HL-60 (cell line): Measurements from ENCODE around the gene GPR183.

Source experiments
- DNase-seq, 2 experiments: peaks; one replicate each; pipeline ENCODE4 v3.0.0-alpha.2; 2010 to 2020; ENCODE audit warnings: low read depth in 1 of 2, low spot score in 1 of 2
- H3K27ac ChIP-seq: fragments of 250-450 bp; sonication (Bioruptor Pico); replicated peaks from 2 replicates; pipeline ENCODE4 v1.5.1; 2020; ENCODE audit warnings: mild to moderate bottlenecking, moderate library complexity
- H3K27me3 ChIP-seq: fragments of 250-450 bp; sonication (Bioruptor Pico); 2 replicates; pipeline ENCODE4 v1.5.1; 2021; ENCODE audit warnings: mild to moderate bottlenecking, moderate library complexity; ENCODE audit not compliant: insufficient read depth, poor library complexity, severe bottlenecking
- H3K4me3 ChIP-seq: replicated peaks from 2 replicates; pipeline ENCODE4 v1.5.1; 2011; ENCODE audit warnings: mild to moderate bottlenecking, control low read depth, low read length; ENCODE audit not compliant: insufficient read depth
- GABPA ChIP-seq: IDR thresholded peaks from 2 replicates; pipeline ENCODE4 v1.6.1; 2012; ENCODE audit warnings: low read depth
- POLR2AphosphoS5 ChIP-seq: IDR thresholded peaks from 2 replicates; pipeline ENCODE4 v1.6.1; 2012; ENCODE audit warnings: low read depth
- SPI1 ChIP-seq: IDR thresholded peaks from 2 replicates; pipeline ENCODE4 v1.6.1; 2012; ENCODE audit warnings: low read depth, mild to moderate bottlenecking, borderline replicate concordance
- TF ChIP-seq, protein P1 (sequence below): IDR thresholded peaks from one replicate; pipeline ENCODE4 v1.5.1; 2011; ENCODE audit warnings: low read length, control low read depth, inconsistent platforms; ENCODE audit not compliant: insufficient read depth
- TF ChIP-seq, protein P2 (sequence below): IDR thresholded peaks from 2 replicates; pipeline ENCODE4 v1.6.1; 2012; ENCODE audit warnings: low read depth; ENCODE audit not compliant: insufficient replicate concordance

The GPR183 gene

DNA sequence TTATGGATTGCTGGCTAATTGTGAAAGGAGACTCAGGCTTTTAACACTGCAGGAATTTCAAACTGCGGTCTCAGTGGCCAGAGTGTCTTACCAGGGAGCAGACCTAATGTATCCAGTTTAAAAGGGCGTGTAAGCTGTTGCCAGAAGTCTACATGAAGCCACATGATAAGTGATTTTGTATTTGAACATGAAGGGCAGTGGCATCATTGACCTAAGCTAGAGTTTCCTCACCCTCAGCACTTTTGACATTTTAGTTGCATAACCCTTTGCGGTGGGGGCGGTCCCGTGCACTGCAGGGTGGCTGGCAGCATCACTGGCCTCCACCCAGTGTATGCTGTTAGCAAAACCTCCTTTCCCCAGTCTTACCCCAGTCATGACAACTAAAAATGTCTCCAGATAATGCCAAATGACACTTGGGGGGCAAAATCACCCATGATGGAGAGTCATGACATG, 25.4 kb downstream of the GPR183 start:
- TF ChIP-seq POLR2AphosphoS5: peak; percentile 85
- TF ChIP-seq SPI1: 0 out of 2 replicates have a peak, but pooled peaks have one; percentile 4
- TF ChIP-seq GABPA: 0 out of 2 replicates have a peak, but pooled peaks have one; percentile 22
- TF ChIP-seq, protein P1, sequence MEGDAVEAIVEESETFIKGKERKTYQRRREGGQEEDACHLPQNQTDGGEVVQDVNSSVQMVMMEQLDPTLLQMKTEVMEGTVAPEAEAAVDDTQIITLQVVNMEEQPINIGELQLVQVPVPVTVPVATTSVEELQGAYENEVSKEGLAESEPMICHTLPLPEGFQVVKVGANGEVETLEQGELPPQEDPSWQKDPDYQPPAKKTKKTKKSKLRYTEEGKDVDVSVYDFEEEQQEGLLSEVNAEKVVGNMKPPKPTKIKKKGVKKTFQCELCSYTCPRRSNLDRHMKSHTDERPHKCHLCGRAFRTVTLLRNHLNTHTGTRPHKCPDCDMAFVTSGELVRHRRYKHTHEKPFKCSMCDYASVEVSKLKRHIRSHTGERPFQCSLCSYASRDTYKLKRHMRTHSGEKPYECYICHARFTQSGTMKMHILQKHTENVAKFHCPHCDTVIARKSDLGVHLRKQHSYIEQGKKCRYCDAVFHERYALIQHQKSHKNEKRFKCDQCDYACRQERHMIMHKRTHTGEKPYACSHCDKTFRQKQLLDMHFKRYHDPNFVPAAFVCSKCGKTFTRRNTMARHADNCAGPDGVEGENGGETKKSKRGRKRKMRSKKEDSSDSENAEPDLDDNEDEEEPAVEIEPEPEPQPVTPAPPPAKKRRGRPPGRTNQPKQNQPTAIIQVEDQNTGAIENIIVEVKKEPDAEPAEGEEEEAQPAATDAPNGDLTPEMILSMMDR: no peak
- TF ChIP-seq, protein P2, sequence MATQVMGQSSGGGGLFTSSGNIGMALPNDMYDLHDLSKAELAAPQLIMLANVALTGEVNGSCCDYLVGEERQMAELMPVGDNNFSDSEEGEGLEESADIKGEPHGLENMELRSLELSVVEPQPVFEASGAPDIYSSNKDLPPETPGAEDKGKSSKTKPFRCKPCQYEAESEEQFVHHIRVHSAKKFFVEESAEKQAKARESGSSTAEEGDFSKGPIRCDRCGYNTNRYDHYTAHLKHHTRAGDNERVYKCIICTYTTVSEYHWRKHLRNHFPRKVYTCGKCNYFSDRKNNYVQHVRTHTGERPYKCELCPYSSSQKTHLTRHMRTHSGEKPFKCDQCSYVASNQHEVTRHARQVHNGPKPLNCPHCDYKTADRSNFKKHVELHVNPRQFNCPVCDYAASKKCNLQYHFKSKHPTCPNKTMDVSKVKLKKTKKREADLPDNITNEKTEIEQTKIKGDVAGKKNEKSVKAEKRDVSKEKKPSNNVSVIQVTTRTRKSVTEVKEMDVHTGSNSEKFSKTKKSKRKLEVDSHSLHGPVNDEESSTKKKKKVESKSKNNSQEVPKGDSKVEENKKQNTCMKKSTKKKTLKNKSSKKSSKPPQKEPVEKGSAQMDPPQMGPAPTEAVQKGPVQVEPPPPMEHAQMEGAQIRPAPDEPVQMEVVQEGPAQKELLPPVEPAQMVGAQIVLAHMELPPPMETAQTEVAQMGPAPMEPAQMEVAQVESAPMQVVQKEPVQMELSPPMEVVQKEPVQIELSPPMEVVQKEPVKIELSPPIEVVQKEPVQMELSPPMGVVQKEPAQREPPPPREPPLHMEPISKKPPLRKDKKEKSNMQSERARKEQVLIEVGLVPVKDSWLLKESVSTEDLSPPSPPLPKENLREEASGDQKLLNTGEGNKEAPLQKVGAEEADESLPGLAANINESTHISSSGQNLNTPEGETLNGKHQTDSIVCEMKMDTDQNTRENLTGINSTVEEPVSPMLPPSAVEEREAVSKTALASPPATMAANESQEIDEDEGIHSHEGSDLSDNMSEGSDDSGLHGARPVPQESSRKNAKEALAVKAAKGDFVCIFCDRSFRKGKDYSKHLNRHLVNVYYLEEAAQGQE: no peak
- H3K27me3 ChIP-seq: no peaks in the 10 kb centered on the region
- DNase-seq: peak; percentile 96 to 98
- H3K27ac ChIP-seq: peak overlapping the region; percentile 94
- H3K4me3 ChIP-seq: no peak overlapping the region

DNA sequence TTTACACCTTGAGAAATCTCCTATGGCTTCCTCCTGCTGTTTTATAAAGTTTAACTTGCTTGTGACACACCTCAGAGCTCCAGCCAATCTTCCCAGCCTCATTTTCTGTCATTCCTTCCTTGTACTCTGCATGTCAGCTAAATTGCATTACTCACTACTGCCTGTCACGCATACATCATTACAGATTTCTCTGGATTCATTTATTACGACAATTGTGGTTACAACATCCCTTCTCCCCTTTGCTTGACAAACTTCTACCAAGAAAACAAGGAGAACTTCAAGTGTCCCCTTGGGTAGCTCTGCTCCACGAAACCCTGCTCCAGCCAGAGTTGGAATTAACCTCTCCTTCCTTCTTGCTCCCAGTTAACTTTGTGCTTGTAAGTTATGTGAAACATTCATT, 27.0 kb downstream of the GPR183 start:
- peak; percentile 81 to 92 for DNase-seq
- Histone ChIP-seq H3K27ac (peak overlapping the region; percentile 94), H3K4me3 (no peak overlapping the region), H3K27me3 (no peaks in the 10 kb centered on the region)
- TF ChIP-seq SPI1 (no peak), POLR2AphosphoS5 (0 out of 2 replicates have a peak, but pooled peaks have one; percentile 33)
- TF ChIP-seq, protein P1: no peak
- TF ChIP-seq, protein P2: no peak

DNA sequence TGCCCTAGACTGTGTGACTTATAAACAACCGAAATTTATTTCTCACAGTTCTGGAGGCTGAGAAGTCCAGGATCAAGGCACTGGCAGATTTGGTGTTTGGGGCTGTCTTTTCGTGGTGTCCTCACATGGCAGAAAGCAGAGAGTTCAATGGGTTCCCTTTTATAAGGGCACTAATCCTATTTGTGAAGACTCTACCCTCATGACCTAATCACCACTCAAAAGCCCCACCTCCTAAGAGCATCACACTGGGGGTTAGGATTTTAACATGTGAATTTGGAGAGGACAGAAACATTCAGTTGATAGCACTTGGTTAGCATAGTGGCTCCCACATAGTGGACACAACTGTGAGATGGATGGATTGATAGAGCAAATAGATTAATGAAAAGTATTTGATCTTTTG, 27.6 kb downstream of the GPR183 start:
- TF ChIP-seq, protein P2: no peak
- TF ChIP-seq GABPA (no peak), SPI1 (no peak), POLR2AphosphoS5 (no peak)
- TF ChIP-seq, protein P1: no peak
- peak overlapping the region; percentile 94 for H3K27ac ChIP-seq
- DNase-seq: no peak
- H3K27me3 ChIP-seq: no peaks in the 10 kb centered on the region
- H3K4me3 ChIP-seq: no peak overlapping the region
